ENCODE results near the gene FAM47E. TPM values are rescaled to one million over a fixed set of nuclear protein-coding genes. Genes with fewer than 3 reads are reported as not detected.

Gene FAM47E
- total and polyA plus RNA-seq, 2 of the 13 experiments (the other 11 are each of a cell fraction or from before 2014, with no cell fraction given), result 0.33 to 0.66 TPM

GRCh38 chr4:76219299-76220055 is 32.0 kb upstream of the FAM47E start (continued):
- TF ChIP-seq, protein P1, sequence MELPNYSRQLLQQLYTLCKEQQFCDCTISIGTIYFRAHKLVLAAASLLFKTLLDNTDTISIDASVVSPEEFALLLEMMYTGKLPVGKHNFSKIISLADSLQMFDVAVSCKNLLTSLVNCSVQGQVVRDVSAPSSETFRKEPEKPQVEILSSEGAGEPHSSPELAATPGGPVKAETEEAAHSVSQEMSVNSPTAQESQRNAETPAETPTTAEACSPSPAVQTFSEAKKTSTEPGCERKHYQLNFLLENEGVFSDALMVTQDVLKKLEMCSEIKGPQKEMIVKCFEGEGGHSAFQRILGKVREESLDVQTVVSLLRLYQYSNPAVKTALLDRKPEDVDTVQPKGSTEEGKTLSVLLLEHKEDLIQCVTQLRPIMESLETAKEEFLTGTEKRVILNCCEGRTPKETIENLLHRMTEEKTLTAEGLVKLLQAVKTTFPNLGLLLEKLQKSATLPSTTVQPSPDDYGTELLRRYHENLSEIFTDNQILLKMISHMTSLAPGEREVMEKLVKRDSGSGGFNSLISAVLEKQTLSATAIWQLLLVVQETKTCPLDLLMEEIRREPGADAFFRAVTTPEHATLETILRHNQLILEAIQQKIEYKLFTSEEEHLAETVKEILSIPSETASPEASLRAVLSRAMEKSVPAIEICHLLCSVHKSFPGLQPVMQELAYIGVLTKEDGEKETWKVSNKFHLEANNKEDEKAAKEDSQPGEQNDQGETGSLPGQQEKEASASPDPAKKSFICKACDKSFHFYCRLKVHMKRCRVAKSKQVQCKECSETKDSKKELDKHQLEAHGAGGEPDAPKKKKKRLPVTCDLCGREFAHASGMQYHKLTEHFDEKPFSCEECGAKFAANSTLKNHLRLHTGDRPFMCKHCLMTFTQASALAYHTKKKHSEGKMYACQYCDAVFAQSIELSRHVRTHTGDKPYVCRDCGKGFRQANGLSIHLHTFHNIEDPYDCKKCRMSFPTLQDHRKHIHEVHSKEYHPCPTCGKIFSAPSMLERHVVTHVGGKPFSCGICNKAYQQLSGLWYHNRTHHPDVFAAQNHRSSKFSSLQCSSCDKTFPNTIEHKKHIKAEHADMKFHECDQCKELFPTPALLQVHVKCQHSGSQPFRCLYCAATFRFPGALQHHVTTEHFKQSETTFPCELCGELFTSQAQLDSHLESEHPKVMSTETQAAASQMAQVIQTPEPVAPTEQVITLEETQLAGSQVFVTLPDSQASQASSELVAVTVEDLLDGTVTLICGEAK (IDR thresholded peaks at IDR 0.05), result no peak
- TF ChIP-seq, protein P1 (CRISPR knock-in tag; IDR thresholded peaks at IDR 0.05), result no peak
- TF ChIP-seq ATF1 (CRISPR knock-in tag; IDR thresholded peaks at IDR 0.05) (no peak), HDAC2 (CRISPR knock-in tag; IDR thresholded peaks at IDR 0.05) (peak; percentile 54; the same call in 1 of the 2 replicates), FOXA3 (CRISPR knock-in tag; IDR thresholded peaks at IDR 0.05) (peak; percentile 93), ZNF264 (CRISPR knock-in tag; IDR thresholded peaks at IDR 0.05) (no peak), NFRKB (IDR thresholded peaks at IDR 0.05) (no peak), ZNF720 (CRISPR knock-in tag; IDR thresholded peaks at IDR 0.05) (no peak), ZSCAN22 (CRISPR knock-in tag; IDR thresholded peaks at IDR 0.05) (no peak), ZNF253 (CRISPR knock-in tag; IDR thresholded peaks at IDR 0.05; ENCODE audit: borderline replicate concordance) (no peak), NCOR1 (IDR thresholded peaks at IDR 0.05; ENCODE audit: borderline replicate concordance, low read length) (peak; percentile 34; the same call in 1 of the 2 replicates), EP300 (IDR thresholded peaks at IDR 0.05; ENCODE audit: low read depth in 2 of 2, low read length in 2 of 2) (peak; percentile 54 to 66; a peak in 3 of 4 replicates), EP300 (CRISPR knock-in tag; IDR thresholded peaks at IDR 0.05; ENCODE audit: borderline replicate concordance) (peak; percentile 28; the same call in 1 of the 2 replicates), ARNT2 (CRISPR knock-in tag; IDR thresholded peaks at IDR 0.05; ENCODE audit: low read depth) (no peak), GABPA (IDR thresholded peaks at IDR 0.05; ENCODE audit: low read depth, low read length) (no peak), GABPA (CRISPR knock-in tag; IDR thresholded peaks at IDR 0.05; ENCODE audit: low read depth) (0 out of 2 replicates have a peak, but pooled peaks have one; percentile 13), FOXJ3 (CRISPR knock-in tag; IDR thresholded peaks at IDR 0.05; ENCODE audit: borderline replicate concordance) (peak; percentile 59; the same call in 1 of the 2 replicates)
